Left ventricle myocardium inferior (tissue), 1 donor: ENCODE data around the gene GET3. TPM values are rescaled to one million over a fixed set of nuclear protein-coding genes. Genes with fewer than 3 reads are reported as not detected.

ENCODE experiments used
- DNase-seq: peaks from one replicate; pipeline ENCODE4 v3.0.0-alpha.2; 2020
- H3K27ac ChIP-seq: fragments of 200-600 bp; replicated peaks from 2 replicates; pipeline ENCODE4 v1.8.0; 2021
- H3K27me3 ChIP-seq: fragments of 200-600 bp; 2 replicates; pipeline ENCODE4 v1.8.0; 2021; ENCODE audit warnings: low read depth
- H3K36me3 ChIP-seq: fragments of 200-600 bp; 2 replicates; pipeline ENCODE4 v1.8.0; 2021
- H3K4me1 ChIP-seq: fragments of 200-600 bp; 2 replicates; pipeline ENCODE4 v1.8.0; 2021
- H3K4me3 ChIP-seq: fragments of 200-600 bp; 2 replicates; pipeline ENCODE4 v1.8.0; 2021; ENCODE audit warnings: mild to moderate bottlenecking, moderate library complexity
- H3K9me3 ChIP-seq: fragments of 200-600 bp; replicated peaks from 2 replicates; pipeline ENCODE4 v1.8.0; 2021
- intact Hi-C: fragments of 100-400 bp; cut with micrococcal nuclease; formaldehyde crosslinking; loops from one replicate; pipeline ENCODE4 v1.11.0; 2022
- total RNA-seq: library from RNA; stranded (reverse); fragmentation: NEBNext Ultra II Directional; extraction: Animal tissue kit (Norgen Biotek cat#: 25700); gene quantifications from one replicate; pipeline ENCODE4 v1.2.1, GENCODE V29; 2021
- TF ChIP-seq, protein P1 (sequence below): fragments of 200-600 bp; IDR thresholded peaks from 2 replicates; pipeline ENCODE4 v1.8.0; 2021; ENCODE audit warnings: antibody characterized with exemption, mild to moderate bottlenecking, borderline replicate concordance
- donor health status: DM: no; HTN: yes; CAD: no; lungs with severe emphysema.

Gene GET3
- total RNA-seq, 1 donor from 2014 or later = 65.1 TPM

DNA sequence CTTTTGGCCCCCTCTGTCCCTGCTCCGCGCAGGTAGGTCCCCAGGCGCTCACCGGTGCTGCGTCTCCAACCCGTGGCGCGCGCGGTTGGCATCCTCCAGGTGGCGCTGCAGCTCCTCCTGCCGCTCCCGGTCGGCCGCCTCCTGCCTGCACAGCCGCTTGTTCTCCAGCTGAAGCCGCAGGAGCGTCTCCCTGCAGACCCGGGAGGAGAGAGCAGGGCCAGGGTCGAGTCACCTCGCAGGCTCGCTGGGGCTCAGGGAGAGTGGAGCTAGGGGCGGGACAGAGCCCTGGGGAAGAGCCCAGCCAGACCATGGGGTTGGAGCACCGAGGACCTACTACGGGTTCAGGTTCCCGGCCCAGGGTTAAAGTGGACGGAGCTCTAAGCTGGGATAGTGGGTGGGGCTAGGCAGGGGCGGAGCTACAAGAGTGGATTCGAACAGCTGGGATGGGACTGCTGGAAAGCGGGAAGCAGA is 28.8 kb downstream of the GET3 start:
- DNase-seq = peak; percentile 90
- TF ChIP-seq, protein P1, sequence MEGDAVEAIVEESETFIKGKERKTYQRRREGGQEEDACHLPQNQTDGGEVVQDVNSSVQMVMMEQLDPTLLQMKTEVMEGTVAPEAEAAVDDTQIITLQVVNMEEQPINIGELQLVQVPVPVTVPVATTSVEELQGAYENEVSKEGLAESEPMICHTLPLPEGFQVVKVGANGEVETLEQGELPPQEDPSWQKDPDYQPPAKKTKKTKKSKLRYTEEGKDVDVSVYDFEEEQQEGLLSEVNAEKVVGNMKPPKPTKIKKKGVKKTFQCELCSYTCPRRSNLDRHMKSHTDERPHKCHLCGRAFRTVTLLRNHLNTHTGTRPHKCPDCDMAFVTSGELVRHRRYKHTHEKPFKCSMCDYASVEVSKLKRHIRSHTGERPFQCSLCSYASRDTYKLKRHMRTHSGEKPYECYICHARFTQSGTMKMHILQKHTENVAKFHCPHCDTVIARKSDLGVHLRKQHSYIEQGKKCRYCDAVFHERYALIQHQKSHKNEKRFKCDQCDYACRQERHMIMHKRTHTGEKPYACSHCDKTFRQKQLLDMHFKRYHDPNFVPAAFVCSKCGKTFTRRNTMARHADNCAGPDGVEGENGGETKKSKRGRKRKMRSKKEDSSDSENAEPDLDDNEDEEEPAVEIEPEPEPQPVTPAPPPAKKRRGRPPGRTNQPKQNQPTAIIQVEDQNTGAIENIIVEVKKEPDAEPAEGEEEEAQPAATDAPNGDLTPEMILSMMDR = peak; percentile 98
- Histone ChIP-seq H3K27me3 (no peaks in the 10 kb centered on the region), H3K36me3 (peaks cover 43% of the 10 kb centered on the region), H3K27ac (peak overlapping the region; percentile 82), H3K4me3 (peak overlapping the region; percentile 64), H3K9me3 (no peaks in the 10 kb centered on the region), H3K4me1 (peaks cover 45% of the 10 kb centered on the region)
- intact Hi-C loops = loop anchor here (10.0 kb wide), 1 partner anchor 79 kb away; no protein-coding TSS in a partner anchor

DNA sequence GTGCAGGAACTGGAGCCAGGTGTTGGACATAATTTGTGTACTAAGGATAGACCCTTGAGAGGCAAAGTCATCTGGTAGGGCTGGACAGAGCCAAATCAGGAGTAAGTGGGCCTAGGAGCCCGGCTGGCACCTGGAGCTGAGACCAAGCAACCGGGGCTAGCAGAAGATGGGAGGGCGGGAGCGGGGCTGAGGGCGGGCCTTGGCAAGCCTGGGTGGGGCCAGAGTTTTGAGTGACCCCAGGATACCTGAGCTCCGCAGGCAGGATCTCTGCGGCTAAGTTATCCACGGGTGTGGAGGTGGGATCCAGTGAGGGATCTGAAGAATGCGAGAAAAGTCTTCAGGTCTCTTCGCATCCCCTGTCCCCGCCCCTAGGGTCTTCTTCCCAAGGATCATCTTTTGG is 29.9 kb downstream of the GET3 start:
- Histone ChIP-seq H3K9me3 (no peaks in the 10 kb centered on the region), H3K36me3 (peaks cover 44% of the 10 kb centered on the region), H3K27me3 (no peaks in the 10 kb centered on the region), H3K4me1 (peaks cover 48% of the 10 kb centered on the region), H3K27ac (no peak overlapping the region), H3K4me3 (no peak overlapping the region)
- DNase-seq = no peak
- TF ChIP-seq, protein P1 = no peak
- intact Hi-C loops = loop anchor here (10.0 kb wide), 1 partner anchor 78 kb away; no protein-coding TSS in a partner anchor

DNA sequence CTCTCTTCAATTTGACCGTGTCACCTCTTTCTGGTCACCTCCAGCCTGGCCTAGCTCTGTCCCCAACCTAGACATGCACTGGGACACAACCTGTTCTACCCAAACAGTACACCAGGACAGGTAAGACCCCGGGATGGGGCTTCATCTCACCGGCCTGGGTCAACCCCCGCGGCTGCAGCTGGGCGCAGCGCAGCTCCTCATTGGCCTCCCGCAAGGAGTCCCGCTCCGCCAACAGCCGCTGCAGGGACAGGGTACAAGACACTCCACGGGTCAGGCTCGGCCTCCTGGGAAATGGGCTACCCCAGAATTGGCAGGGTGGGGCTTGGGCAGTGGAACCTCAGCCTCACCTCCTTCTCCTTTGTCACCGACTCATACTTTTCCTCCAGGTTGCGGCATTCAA is 30.4 kb downstream of the GET3 start:
- peaks cover 44% of the 10 kb centered on the region for H3K36me3 ChIP-seq
- no peaks in the 10 kb centered on the region for H3K27me3 ChIP-seq
- H3K4me1 ChIP-seq = peaks cover 48% of the 10 kb centered on the region
- no peak overlapping the region for H3K27ac ChIP-seq
- H3K9me3 ChIP-seq = no peaks in the 10 kb centered on the region
- no peak for DNase-seq
- intact Hi-C loops = loop anchor here (10.0 kb wide), 1 partner anchor 77 kb away; no protein-coding TSS in a partner anchor
- TF ChIP-seq, protein P1 = no peak
- H3K4me3 ChIP-seq = no peak overlapping the region

DNA sequence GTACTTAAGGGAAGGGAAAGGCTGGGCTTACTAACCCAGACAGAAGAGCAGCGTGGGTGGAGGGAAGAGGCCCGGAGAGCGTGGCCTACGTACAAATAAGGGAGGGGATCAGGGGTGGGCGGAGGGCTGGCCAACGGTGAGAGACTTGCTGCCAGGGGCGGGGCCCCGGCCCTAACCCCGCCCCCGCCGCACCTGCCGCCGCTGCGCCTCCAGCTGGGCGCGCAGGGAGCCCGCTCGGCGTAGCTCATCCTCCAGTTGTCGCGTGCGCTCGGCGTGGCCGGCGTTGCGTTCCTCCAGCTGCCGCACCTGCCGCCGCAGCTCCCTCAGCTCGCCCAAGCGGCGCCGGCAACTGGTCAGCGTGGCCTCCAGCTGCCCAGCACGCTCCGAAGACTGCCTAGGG is 32.4 kb downstream of the GET3 start:
- Histone ChIP-seq H3K27ac (peak overlapping the region; percentile 23), H3K27me3 (no peaks in the 10 kb centered on the region), H3K4me1 (peaks cover 58% of the 10 kb centered on the region), H3K36me3 (peaks cover 34% of the 10 kb centered on the region), H3K9me3 (no peaks in the 10 kb centered on the region), H3K4me3 (no peak overlapping the region)
- TF ChIP-seq, protein P1 = no peak
- intact Hi-C loops = loop anchor here (10.0 kb wide), 1 partner anchor 75 kb away; no protein-coding TSS in a partner anchor
- no peak for DNase-seq

DNA sequence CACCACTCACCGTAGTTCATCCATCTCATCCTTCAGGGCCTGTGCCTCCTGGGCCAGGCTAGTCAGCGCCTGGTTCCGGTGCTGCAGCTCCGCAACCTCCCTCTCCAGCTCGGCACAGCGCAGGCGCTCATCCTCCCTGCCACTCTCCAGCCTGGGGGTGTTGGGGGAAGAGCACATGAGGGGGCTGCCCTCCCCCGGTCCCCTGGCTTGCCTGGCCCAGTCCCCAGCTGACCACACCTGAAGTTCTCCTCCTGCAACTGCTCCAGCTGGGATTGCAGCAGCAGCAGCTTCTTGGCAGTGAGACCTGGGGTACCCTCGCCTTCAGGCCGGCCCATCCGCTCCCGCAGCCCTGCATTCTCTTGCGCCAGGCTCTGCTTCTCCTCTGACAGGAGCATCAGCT is 33.6 kb downstream of the GET3 start:
- Histone ChIP-seq H3K9me3 (no peaks in the 10 kb centered on the region), H3K4me3 (no peak overlapping the region), H3K27me3 (no peaks in the 10 kb centered on the region), H3K36me3 (peaks cover 29% of the 10 kb centered on the region), H3K27ac (peak overlapping the region; percentile 93), H3K4me1 (peaks cover 56% of the 10 kb centered on the region)
- no peak for DNase-seq
- TF ChIP-seq, protein P1 = no peak
- intact Hi-C loops = no loop called here
